MCF 10A (cell line): Measurements from ENCODE around the gene RBFOX2. TPM values are rescaled to one million over a fixed set of nuclear protein-coding genes. Genes with fewer than 3 reads are reported as not detected.

Source experiments
- BruUV-seq: library from RNA; stranded (reverse); fragments of 400-500 nt; replicated peaks from 2 replicates; lab custom pipeline; 2021; lab: Mats Ljungman, UMichigan
- CTCF ChIA-PET: fragments of 300-600 bp; sonication (Branson Sonifier 250); formaldehyde crosslinking; extraction: SDS; loops from one replicate; lab custom pipeline; 2021; ENCODE audit warnings: antibody characterized with exemption, inconsistent platforms; lab: Yijun Ruan, JAX
- POLR2A ChIA-PET: fragments of 300-600, 350-650 bp; sonication (Branson Sonifier 250); formaldehyde crosslinking; extraction: SDS; loops from one replicate; lab custom pipeline; 2020; ENCODE audit warnings: antibody characterized with exemption, inconsistent platforms; lab: Yijun Ruan, JAX
- DNase-seq: peaks from one replicate; pipeline ENCODE4 v3.0.0-alpha.2; 2018; ENCODE audit not compliant: unreplicated experiment
- H3K27ac Mint-ChIP-seq: one replicate; pipeline ENCODE4 v1.8.0; 2022; ENCODE audit warnings: mild to moderate bottlenecking, low read depth, mixed read lengths; ENCODE audit not compliant: unreplicated experiment
- H3K27me3 Mint-ChIP-seq: one replicate; pipeline ENCODE4 v1.8.0; 2022; ENCODE audit warnings: mixed read lengths; ENCODE audit not compliant: insufficient read depth, unreplicated experiment
- H3K36me3 Mint-ChIP-seq: one replicate; pipeline ENCODE4 v1.8.0; 2022; ENCODE audit warnings: mild to moderate bottlenecking, moderate library complexity, mixed read lengths; ENCODE audit not compliant: insufficient read depth, unreplicated experiment
- H3K4me1 Mint-ChIP-seq: one replicate; pipeline ENCODE4 v1.8.0; 2022; ENCODE audit warnings: mixed read lengths; ENCODE audit not compliant: insufficient read depth, unreplicated experiment
- H3K4me3 Mint-ChIP-seq: one replicate; pipeline ENCODE4 v1.8.0; 2022; ENCODE audit warnings: mild to moderate bottlenecking, moderate library complexity, mixed read lengths; ENCODE audit not compliant: unreplicated experiment
- H3K9me3 Mint-ChIP-seq: one replicate; pipeline ENCODE4 v1.8.0; 2022; ENCODE audit warnings: mixed read lengths; ENCODE audit not compliant: unreplicated experiment
- CTCF ChIP-seq: fragments of 200-600 bp; IDR thresholded peaks from one replicate; pipeline ENCODE4 v1.8.0; 2022; ENCODE audit warnings: antibody characterized with exemption, mild to moderate bottlenecking; ENCODE audit not compliant: unreplicated experiment
- intact Hi-C: fragments of 100-400 bp; cut with micrococcal nuclease; formaldehyde crosslinking; loops from 2 replicates; pipeline ENCODE4 v1.14.1; 2022
- total RNA-seq: library from RNA; stranded (reverse); gene quantifications from 2 replicates; pipeline ENCODE4 v1.2.3, GENCODE V29; 2022

The RBFOX2 gene
- total RNA-seq, 1 experiment from 2014 or later: 89.4 TPM

GRCh38 chr22:35956850-35957249, 71.8 kb downstream of the RBFOX2 start:
- H3K27ac Mint-ChIP-seq: no peak overlapping the region
- intact Hi-C loops: no loop called here
- POLR2A ChIA-PET: interaction anchor here (0.7 kb wide), 1 partner anchor 58 kb away, joined by 3 read pairs; no protein-coding TSS in a partner anchor
- H3K27me3 Mint-ChIP-seq: no peaks in the 10 kb centered on the region
- no peak for DNase-seq
- peaks cover 12% of the 10 kb centered on the region for H3K4me1 Mint-ChIP-seq
- no TSS peak for BruUV-seq
- no peak for TF ChIP-seq CTCF
- H3K9me3 Mint-ChIP-seq: no peaks in the 10 kb centered on the region
- CTCF ChIA-PET: no interaction called here
- no peak overlapping the region for H3K4me3 Mint-ChIP-seq
- no peaks in the 10 kb centered on the region for H3K36me3 Mint-ChIP-seq

- DNase-seq: no peak
- peaks cover 5% of the 10 kb centered on the region for H3K4me1 Mint-ChIP-seq
- H3K9me3 Mint-ChIP-seq: no peaks in the 10 kb centered on the region
- intact Hi-C loops: no loop called here
- POLR2A ChIA-PET: no interaction called here
- H3K27me3 Mint-ChIP-seq: no peaks in the 10 kb centered on the region
- H3K27ac Mint-ChIP-seq: no peak overlapping the region
- H3K36me3 Mint-ChIP-seq: no peaks in the 10 kb centered on the region
- no peak overlapping the region for H3K4me3 Mint-ChIP-seq
- no peak for TF ChIP-seq CTCF
- no TSS peak for BruUV-seq
- CTCF ChIA-PET: interaction anchor here (0.6 to 0.7 kb wide), 3 partner anchors 33 to 542 kb away, joined by 3 read pairs; no protein-coding TSS in a partner anchor
Observed at GRCh38 chr22:35955546-35955945, 73.1 kb downstream of the RBFOX2 start.

- H3K36me3 Mint-ChIP-seq: no peaks in the 10 kb centered on the region
- H3K4me3 Mint-ChIP-seq: no peak overlapping the region
- ChIA-PET CTCF (interaction anchor here (1.7 kb wide), 1 partner anchor 113 kb away, joined by 7 read pairs; no protein-coding TSS in a partner anchor), POLR2A (interaction anchor here (0.9 to 1.6 kb wide), 3 partner anchors 10 to 160 kb away, joined by 3 to 4 read pairs (median 3); partner anchors contain the start of gene RBFOX2)
- DNase-seq: no peak
- intact Hi-C loops: no loop called here
- no peaks in the 10 kb centered on the region for H3K27me3 Mint-ChIP-seq
- TF ChIP-seq CTCF: no peak
- no peaks in the 10 kb centered on the region for H3K9me3 Mint-ChIP-seq
- BruUV-seq: no TSS peak
- H3K27ac Mint-ChIP-seq: no peak overlapping the region
- H3K4me1 Mint-ChIP-seq: peaks cover 10% of the 10 kb centered on the region
Observed at GRCh38 chr22:35952576-35952975, 76.0 kb downstream of the RBFOX2 start.

- no TSS peak for BruUV-seq
- DNase-seq: no peak
- Mint-ChIP-seq H3K27ac (no peak overlapping the region), H3K9me3 (no peaks in the 10 kb centered on the region), H3K27me3 (no peaks in the 10 kb centered on the region), H3K36me3 (peaks cover 2% of the 10 kb centered on the region), H3K4me1 (peaks cover 10% of the 10 kb centered on the region), H3K4me3 (no peak overlapping the region)
- CTCF ChIA-PET: interaction anchor here (0.6 to 1.1 kb wide), 3 partner anchors 10 to 323 kb away, joined by 3 to 4 read pairs (median 4); no protein-coding TSS in a partner anchor
- POLR2A ChIA-PET: interaction anchor here (0.7 kb wide), 1 partner anchor 17 kb away, joined by 3 read pairs; no protein-coding TSS in a partner anchor
- intact Hi-C loops: no loop called here
- no peak for TF ChIP-seq CTCF
Observed at GRCh38 chr22:35950262-35950661, 78.4 kb downstream of the RBFOX2 start.
